ENCODE measurements around the gene C5orf34. TPM values are rescaled to one million over a fixed set of nuclear protein-coding genes. Genes with fewer than 3 reads are reported as not detected.
A peak's percentile ranks its signal among the peaks of the same experiment; 100 is the strongest.

The C5orf34 gene, protein sequence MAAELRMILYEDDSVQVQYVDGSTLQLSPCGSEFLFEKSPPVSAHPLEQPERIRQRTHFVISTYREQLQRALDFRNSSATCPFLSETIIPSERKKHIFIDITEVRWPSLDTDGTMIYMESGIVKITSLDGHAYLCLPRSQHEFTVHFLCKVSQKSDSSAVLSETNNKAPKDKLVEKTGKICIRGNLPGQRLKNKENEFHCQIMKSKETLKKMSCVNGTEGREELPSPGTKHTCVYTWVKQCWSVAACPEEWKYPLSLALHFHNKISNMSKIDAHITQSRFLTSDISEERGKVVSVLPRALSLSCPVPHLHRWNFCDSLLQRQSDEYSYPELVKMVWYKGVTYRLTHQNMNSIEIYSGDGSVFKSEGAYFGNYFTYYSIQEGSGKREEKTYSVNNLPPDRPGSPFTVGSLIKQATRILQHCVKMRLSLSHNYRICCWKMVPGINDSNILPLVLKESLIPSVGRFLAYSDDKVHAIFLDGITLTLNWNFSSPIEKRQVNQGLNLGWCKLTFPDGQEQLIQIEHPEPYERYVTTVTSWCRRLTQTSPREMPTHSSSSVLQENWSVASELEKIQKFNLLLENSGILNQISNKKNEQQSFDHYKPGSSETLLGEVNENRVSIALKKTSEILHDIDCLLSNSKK
- 0.53 and 1.3 TPM in 2 replicates for total RNA-seq

GRCh38 chr5:43514816-43515677, at the start of gene C5orf34:
C5orf34 (minus strand) TSS chr5:43515148; CDS start chr5:43509339, 5,809 bp downstream.
- TF ChIP-seq, protein P1, sequence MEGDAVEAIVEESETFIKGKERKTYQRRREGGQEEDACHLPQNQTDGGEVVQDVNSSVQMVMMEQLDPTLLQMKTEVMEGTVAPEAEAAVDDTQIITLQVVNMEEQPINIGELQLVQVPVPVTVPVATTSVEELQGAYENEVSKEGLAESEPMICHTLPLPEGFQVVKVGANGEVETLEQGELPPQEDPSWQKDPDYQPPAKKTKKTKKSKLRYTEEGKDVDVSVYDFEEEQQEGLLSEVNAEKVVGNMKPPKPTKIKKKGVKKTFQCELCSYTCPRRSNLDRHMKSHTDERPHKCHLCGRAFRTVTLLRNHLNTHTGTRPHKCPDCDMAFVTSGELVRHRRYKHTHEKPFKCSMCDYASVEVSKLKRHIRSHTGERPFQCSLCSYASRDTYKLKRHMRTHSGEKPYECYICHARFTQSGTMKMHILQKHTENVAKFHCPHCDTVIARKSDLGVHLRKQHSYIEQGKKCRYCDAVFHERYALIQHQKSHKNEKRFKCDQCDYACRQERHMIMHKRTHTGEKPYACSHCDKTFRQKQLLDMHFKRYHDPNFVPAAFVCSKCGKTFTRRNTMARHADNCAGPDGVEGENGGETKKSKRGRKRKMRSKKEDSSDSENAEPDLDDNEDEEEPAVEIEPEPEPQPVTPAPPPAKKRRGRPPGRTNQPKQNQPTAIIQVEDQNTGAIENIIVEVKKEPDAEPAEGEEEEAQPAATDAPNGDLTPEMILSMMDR (IDR thresholded peaks at IDR 0.05; ENCODE audit: insufficient read depth, low read length, severe bottlenecking), result peak; percentile 2
- FAIRE-seq, result no peak
- peak; percentile 91 for DNase-seq (ENCODE audit: low read depth)
- Histone ChIP-seq H3K4me3 (ENCODE audit: low read depth, low read length) (peak within 1 kb of the TSS; percentile 51), H3K27me3 (ENCODE audit: control insufficient read depth, insufficient read depth, low read length) (no peaks in the 10 kb centered on the region), H3K36me3 (ENCODE audit: control insufficient read depth, insufficient read depth, low read length) (no peaks in the 10 kb centered on the region)

- TF ChIP-seq, protein P1 (IDR thresholded peaks at IDR 0.05; ENCODE audit: insufficient read depth, low read length, severe bottlenecking), result no peak
- no peak overlapping the region for H3K4me3 ChIP-seq (ENCODE audit: low read depth, low read length)
- FAIRE-seq, result no peak
- no peak for DNase-seq (ENCODE audit: low read depth)
- no peaks in the 10 kb centered on the region for H3K27me3 ChIP-seq (ENCODE audit: control insufficient read depth, insufficient read depth, low read length)
- H3K36me3 ChIP-seq (ENCODE audit: control insufficient read depth, insufficient read depth, low read length), result no peaks in the 10 kb centered on the region
Observed at GRCh38 chr5:43564289-43564850, 49.4 kb upstream of the C5orf34 start.

DNA sequence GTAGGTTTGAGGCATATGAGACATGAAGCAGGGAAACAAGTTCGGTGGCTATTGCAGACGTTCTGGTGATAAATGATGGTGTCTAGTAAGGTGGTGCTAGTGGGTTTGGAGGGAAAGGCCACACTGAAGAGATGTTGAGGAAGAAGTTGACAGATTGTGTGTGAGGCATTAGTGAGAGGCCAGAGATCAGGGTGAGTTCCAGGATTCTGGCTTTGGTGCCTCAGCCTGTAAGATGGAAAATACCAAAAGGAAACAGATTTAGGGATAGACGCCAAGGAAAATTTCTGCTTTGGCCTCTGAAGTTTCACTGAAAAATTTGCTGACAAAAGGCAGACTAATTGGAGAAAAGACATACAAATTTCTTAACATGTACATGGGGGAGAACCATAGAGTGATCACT, 48.4 kb upstream of the C5orf34 start:
- no peak for FAIRE-seq
- no peak for DNase-seq (ENCODE audit: low read depth)
- Histone ChIP-seq H3K36me3 (ENCODE audit: control insufficient read depth, insufficient read depth, low read length) (no peaks in the 10 kb centered on the region), H3K27me3 (ENCODE audit: control insufficient read depth, insufficient read depth, low read length) (no peaks in the 10 kb centered on the region), H3K4me3 (ENCODE audit: low read depth, low read length) (no peak overlapping the region)
- TF ChIP-seq, protein P1 (IDR thresholded peaks at IDR 0.05; ENCODE audit: insufficient read depth, low read length, severe bottlenecking), result no peak

- TF ChIP-seq, protein P1 (IDR thresholded peaks at IDR 0.05; ENCODE audit: insufficient read depth, low read length, severe bottlenecking), result no peak
- Histone ChIP-seq H3K27me3 (ENCODE audit: control insufficient read depth, insufficient read depth, low read length) (no peaks in the 10 kb centered on the region), H3K4me3 (ENCODE audit: low read depth, low read length) (no peak overlapping the region), H3K36me3 (ENCODE audit: control insufficient read depth, insufficient read depth, low read length) (no peaks in the 10 kb centered on the region)
- DNase-seq (ENCODE audit: low read depth) (no peak), FAIRE-seq (no peak)
Observed at GRCh38 chr5:43561356-43561755, 46.4 kb upstream of the C5orf34 start.

GRCh38 chr5:43560128-43560527, 45.2 kb upstream of the C5orf34 start:
- TF ChIP-seq, protein P1 (IDR thresholded peaks at IDR 0.05; ENCODE audit: insufficient read depth, low read length, severe bottlenecking), result no peak
- Histone ChIP-seq H3K4me3 (ENCODE audit: low read depth, low read length) (no peak overlapping the region), H3K27me3 (ENCODE audit: control insufficient read depth, insufficient read depth, low read length) (no peaks in the 10 kb centered on the region), H3K36me3 (ENCODE audit: control insufficient read depth, insufficient read depth, low read length) (no peaks in the 10 kb centered on the region)
- no peak for FAIRE-seq
- peak; percentile 69 for DNase-seq (ENCODE audit: low read depth)

All from bronchial epithelial cell (primary cell).